ENCODE measurements around the gene ZNF536.

DNA sequence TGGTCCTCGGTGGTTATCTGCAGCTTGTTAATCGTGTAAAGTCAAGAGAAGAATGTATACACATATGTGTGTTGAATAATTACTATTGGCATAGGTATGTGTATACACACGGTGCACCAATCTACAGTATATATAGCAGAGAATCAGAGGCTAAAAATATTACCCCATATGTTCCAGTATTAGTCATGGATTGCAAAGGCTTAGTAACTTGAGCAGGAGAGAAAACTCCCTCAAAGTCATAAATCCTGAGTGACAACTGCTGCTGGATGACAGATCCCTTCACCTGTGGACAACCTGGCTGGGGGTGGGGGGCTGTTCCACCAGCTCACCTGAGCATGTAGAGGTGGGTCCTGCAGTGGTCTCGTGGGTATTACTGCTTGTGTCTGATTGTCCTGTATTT, 185.0 kb downstream of the ZNF536 start:
- TF ChIP-seq POLR2A (IDR thresholded peaks at IDR 0.05) (no peak), CTCF (IDR thresholded peaks at IDR 0.05) (no peak)
